TTC549 (cell line): Measurements from ENCODE around the gene OSGIN1.

Experiments
- FAIRE-seq: peaks from 2 replicates; lab custom pipeline; 2012; peaks lifted over from hg19 to GRCh38; lab: Jason Lieb, UNC

The OSGIN1 gene, protein sequence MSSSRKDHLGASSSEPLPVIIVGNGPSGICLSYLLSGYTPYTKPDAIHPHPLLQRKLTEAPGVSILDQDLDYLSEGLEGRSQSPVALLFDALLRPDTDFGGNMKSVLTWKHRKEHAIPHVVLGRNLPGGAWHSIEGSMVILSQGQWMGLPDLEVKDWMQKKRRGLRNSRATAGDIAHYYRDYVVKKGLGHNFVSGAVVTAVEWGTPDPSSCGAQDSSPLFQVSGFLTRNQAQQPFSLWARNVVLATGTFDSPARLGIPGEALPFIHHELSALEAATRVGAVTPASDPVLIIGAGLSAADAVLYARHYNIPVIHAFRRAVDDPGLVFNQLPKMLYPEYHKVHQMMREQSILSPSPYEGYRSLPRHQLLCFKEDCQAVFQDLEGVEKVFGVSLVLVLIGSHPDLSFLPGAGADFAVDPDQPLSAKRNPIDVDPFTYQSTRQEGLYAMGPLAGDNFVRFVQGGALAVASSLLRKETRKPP

GRCh38 chr16:83952940-83953795 lies at the start of gene OSGIN1:
TSS of gene OSGIN1 (plus strand) at chr16:83953240. CDS start at chr16:83957672, 4,432 bp downstream.
- no peak for FAIRE-seq

DNA sequence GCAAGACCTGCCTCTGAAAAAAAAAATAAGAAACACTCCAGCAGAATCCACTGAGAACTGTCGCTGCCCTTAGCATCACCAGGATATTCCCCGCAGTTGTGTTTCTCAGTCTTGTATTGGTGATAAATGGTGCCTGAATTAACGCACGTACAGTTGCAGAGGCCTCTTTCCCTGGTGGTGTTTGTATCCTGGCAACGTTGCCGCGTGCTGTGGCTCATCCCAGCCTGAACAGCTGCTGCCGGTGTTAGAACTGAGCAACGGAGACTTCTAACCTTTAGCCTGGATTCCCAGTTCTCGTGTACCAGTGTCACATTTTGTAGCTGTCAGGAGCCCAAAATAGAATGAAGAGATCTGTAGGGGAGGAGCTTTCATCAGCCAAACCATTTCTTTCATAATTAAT lies 49.3 kb upstream of the OSGIN1 start:
- no peak for FAIRE-seq

- no peak for FAIRE-seq
These were observed 46.4 kb upstream of the OSGIN1 start for GRCh38 chr16:83906683-83907082.

DNA sequence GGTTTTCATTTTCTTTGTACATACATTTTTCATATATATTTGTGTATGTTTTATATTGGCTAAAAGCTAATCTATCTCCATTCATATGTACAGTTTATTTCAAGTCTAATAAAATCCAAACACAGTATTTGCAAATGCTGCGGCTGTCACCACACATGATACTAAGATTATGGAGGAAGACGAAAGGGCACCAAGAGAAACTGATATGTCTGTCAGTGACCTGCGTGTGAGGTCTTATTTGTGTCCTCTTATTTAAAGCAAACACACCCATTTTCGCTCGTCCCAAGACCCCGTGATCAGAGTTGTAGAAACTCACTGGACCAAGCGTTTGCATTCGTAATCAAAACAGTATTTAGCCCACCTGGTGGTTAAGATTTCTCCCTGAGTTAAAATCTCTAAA lies 45.9 kb upstream of the OSGIN1 start:
- no peak for FAIRE-seq

DNA sequence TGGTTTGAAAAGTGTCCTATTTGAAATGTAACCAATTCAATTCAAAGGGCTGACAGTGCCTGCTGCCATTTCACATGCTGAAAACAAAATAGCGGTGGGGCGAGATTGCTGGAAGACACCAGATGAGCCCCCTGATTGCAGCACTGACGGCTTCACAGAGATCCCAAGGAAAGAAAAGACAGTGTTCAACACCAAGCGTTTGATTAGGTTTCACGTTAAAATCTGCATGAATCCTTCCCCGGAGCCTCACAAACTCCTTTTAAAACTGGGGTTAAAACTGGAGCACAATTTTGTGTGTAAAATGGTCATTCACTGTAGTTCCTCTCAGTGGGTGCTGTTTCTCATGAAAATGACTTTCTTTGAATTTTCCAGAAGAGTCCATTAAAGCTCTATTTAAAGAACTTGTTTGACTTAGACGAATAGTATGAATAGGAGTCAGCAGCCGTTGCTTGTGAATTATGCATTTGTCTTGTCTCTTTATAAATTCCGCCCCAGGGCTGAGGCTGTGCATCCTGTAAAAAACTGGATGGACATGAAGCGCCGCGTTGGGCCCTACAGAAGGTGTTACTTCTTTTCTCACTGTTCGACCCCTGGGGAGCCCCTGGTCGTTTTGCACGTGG lies 45.3 kb upstream of the OSGIN1 start:
- no peak for FAIRE-seq

DNA sequence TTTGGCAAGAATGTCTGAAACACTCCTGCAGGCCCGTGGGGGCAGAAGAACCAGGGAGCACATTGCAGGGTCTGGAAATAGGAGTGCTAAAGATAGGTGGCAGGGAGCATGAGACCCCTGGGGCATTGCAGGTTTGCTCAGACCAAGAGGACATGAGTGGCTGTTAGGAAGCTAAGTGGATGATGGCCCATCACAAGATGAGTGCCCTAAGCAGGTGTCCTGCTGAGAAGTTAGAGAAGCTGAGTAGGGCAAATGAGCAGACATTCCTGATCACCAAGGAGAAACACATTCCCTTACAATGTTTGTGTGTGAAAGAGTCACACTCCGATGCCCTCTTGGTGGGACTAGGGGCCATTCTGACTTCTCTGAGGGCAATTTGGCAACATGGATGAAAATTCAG lies 44.2 kb upstream of the OSGIN1 start:
- FAIRE-seq = no peak

DNA sequence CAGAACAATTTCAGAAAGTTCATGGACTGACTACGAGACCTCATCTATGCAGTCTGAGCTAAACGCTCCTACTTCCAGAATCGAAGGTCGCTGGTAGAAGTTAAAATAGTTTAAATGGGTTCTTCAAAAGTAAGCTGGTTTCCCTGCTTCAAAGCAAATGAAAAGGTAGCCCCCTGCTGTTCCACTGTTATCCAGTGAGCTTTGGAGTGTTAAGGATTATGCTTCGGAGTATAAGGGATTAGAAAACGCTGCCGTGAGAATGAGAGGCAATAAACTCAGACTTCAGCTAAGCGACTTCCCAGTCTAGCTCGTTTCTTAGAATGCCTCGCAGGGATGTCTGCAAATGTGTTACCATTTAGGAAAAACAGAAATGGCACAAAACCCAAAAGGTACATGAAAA lies 41.8 kb upstream of the OSGIN1 start:
- FAIRE-seq = no peak

GRCh38 chr16:83912519-83913244 lies 40.4 kb upstream of the OSGIN1 start:
- no peak for FAIRE-seq

DNA sequence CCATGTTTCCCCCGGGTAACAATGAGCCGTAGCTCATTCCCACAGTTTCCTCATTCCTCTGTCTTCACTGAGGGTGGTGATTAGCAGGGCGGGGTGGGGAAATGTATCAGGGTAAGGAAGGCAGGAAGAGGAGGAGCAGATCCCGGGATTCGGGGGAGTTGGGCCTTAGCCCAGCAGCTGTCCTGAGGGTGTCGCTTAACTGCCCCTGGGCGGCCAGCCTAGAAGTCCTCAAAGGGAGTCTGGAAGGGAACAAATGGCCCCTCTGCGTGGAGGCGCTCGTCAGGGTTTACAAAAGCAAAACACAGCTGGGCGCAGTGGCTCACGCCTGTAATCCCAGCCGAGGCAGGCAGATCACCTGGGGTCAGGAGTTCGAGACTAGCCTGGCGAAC lies 39.8 kb upstream of the OSGIN1 start:
- no peak for FAIRE-seq

- no peak for FAIRE-seq
These were observed 38.8 kb upstream of the OSGIN1 start for GRCh38 chr16:83914091-83914710.

DNA sequence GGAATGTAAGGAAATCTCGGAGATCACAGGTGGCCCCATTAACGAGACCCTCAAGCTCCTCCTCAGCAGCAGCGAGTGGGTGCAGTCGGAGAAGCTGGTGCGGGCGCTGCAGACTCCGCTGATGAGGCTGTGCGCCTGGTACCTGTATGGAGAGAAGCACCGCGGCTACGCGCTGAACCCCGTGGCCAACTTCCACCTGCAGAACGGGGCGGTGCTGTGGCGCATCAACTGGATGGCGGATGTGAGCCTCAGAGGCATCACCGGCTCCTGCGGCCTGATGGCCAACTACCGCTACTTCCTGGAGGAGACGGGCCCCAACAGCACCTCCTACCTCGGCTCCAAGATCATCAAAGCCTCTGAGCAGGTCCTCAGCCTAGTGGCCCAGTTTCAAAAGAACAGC lies 38.0 kb upstream of the OSGIN1 start:
- no peak for FAIRE-seq

GRCh38 chr16:83915491-83915890 lies 37.5 kb upstream of the OSGIN1 start:
- FAIRE-seq = no peak

GRCh38 chr16:83917152-83918120 lies 35.6 kb upstream of the OSGIN1 start:
- FAIRE-seq = no peak

GRCh38 chr16:83920894-83921491 lies 32.0 kb upstream of the OSGIN1 start:
- FAIRE-seq = no peak

DNA sequence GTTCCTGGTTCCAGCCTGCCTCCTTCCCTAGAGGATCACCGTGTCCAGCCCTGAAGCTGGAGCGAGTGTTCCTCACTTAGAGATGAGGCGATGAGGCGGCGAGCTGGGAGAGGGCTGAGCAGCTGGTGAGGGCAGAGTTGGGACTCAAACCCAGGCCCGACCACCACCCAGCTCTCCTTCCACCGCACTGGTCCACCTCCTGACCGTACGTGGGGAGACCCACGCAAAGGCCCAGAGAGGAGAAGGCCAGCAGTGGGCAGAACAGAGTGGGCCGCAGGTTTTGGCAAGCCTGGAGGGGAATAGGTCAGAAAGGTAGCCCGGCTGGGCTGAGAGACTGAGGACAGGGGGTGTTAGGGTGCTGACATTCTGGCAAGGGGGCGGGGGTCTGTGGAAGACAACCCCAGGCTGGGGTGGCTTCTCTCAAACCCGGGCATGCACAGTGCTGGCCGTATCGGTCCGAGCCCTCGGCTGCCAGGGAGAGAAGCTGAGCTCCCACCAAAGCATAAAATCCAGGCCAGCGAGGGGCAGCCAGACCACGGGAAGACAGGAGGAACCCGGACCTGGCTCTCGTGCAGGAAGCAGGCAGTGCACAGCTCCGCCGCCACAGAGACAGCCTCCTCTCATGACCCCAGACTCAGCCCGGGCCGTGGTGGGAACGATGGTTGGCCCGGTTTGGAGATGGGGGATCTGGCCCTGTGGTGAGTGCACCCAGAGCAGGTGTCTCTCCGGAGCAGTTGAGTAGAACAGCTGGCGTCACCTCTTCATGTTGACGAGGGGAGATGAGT lies 29.3 kb upstream of the OSGIN1 start:
- FAIRE-seq = no peak

- no peak for FAIRE-seq
These were observed 28.4 kb upstream of the OSGIN1 start for GRCh38 chr16:83924686-83925085.

DNA sequence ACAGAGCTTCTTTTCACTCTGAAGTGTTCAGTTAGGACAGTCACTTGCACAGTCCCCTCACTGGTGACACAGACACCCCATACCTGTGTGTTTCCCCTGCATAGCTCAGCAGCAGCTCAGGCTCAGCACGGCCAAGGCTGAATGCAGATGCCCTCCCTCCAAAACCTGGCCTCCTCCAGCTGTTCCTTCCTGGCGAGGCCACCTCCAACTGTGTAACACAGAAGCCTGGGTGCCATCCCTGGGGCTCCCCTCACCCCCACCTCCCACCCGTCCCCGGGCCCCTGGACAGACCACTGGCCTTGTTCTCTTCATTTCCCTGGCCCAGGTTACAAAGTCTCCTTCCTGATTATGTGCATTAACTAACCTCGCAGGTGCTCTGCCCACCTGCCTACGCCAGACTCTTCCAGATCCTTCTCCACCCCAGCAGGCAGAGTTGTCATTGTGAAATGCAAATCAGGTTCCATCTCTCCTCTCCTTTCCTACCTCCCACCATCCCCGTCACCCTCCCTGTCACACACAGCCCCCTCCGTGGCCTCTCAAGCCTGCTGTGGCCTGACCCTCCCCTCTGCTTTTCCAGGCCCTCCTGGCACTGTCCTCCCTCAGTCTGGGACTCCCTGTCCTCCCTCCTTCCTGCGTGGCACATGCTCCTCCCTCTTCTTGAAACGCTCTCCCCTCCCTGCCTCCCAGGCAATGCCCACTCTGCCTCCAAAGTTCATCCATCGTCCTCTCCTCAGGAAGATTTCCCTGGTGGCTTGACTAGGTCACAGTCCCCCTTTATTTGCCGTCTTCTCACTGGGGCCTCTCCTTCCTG lies 27.7 kb upstream of the OSGIN1 start:
- FAIRE-seq = no peak

GRCh38 chr16:83925957-83926725 lies 26.9 kb upstream of the OSGIN1 start:
- FAIRE-seq = no peak
